Right lobe of liver (tissue), 4 donors: Measurements from ENCODE around the gene SMIM27.

ENCODE experiments used
- POLR2A ChIP-seq: fragments of 450-650 bp; IDR thresholded peaks from one replicate; pipeline ENCODE4 v1.6.1; 2017; ENCODE audit warnings: antibody characterized with exemption, mild to moderate bottlenecking
- TF ChIP-seq, protein P1 (sequence below), 4 donors: fragments of 200-600 bp in 3 of 4; fragments of 450-650 bp in 1 of 4; IDR thresholded peaks; one replicate each; pipeline versions ENCODE4 v1.5.1 to v1.8.0; 2016 to 2022; ENCODE audit warnings: antibody characterized with exemption in 4 of 4, mild to moderate bottlenecking in 2 of 4
- donor health status: DM: no; HTN: no; CAD: no.
- donor health status: DM: no; HTN: no; CAD: no.
- donor health status: DM: no; HTN: yes; CAD: no.

DNA sequence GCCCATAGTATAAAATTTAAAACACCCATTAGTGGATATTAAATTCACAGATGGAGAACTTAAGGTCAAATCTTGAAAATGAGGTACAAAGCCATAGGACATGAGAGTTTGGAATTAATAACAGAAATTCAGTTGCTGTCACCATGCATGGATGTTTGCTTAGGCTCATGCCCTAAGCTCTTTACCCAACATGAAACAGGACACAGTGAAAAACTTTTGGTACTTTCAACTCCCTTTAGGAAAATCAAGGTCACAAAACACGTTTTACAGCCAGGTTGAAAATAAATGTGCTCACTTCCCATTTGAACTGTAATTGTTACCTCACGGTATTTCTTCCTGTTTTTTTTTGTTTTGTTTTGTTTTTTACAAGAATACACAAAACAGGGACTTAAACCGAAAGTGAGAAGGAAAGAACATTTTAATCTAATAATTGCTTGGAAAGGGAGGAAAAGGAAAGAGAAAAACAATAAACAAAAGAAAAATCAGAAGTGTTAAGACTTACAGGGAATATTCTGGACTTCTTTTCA lies 6.3 kb downstream of the SMIM27 start:
- TF ChIP-seq, protein P1, sequence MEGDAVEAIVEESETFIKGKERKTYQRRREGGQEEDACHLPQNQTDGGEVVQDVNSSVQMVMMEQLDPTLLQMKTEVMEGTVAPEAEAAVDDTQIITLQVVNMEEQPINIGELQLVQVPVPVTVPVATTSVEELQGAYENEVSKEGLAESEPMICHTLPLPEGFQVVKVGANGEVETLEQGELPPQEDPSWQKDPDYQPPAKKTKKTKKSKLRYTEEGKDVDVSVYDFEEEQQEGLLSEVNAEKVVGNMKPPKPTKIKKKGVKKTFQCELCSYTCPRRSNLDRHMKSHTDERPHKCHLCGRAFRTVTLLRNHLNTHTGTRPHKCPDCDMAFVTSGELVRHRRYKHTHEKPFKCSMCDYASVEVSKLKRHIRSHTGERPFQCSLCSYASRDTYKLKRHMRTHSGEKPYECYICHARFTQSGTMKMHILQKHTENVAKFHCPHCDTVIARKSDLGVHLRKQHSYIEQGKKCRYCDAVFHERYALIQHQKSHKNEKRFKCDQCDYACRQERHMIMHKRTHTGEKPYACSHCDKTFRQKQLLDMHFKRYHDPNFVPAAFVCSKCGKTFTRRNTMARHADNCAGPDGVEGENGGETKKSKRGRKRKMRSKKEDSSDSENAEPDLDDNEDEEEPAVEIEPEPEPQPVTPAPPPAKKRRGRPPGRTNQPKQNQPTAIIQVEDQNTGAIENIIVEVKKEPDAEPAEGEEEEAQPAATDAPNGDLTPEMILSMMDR (IDR thresholded peaks at IDR 0.05), result no peak
- TF ChIP-seq POLR2A, result no peak
